ENCODE results near the gene CEP72. TPM values are rescaled to one million over a fixed set of nuclear protein-coding genes. Genes with fewer than 3 reads are reported as not detected.
"Not testable (repeated sequence)": the region's sequence is repeated elsewhere in the genome, so short reads cannot be mapped to it uniquely, and the experiment has no call there.

The CEP72 gene
- total and polyA plus RNA-seq, 4 donors = 1.3 to 5.9 (median 2.6) TPM

DNA sequence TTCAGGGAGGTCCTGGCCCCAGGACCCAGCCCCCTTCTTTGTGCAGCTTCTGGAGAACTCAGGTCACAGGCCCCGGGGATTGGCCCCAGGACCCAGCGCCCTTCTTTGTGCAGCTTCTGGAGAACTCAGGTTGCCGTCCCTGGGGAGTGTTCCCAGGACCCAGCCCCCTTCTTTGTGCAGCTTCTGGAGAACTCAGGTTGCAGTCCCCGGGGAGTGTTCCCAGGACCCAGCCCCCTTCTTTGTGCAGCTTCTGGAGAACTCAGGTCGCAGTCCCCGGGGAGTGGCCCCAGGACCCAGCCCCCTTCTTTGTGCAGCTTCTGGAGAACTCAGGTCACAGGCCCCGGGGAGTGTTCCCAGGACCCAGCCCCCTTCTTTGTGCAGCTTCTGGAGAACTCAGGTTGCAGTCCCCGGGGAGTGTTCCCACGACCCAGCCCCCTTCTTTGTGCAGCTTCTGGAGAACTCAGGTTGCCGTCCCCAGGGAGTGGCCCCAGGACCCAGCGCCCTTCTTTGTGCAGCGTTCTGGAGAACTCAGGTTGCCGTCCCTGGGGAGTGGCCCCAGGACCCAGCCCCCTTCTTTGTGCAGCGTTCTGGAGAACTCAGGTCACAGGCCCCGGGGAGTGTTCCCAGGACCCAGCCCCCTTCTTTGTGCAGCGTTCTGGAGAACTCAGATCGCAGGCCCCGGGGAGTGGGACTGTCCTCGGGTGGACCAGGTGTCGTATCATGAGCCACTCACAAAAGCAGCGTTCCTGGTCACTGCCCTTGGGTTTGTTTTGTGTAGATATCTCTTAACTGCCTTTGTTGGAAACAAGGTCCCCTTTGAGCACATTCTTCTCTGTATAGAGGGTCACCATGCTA, 16.4 kb downstream of the CEP72 start:
- DNase-seq (ENCODE audit: low spot score); H3K9ac ChIP-seq (ENCODE audit: low read depth in 1 of 2, low read length in 2 of 2); H3K4me1 ChIP-seq (ENCODE audit: control insufficient read depth in 4 of 4, insufficient read depth in 4 of 4, low read length in 3 of 4); H3K4me3 ChIP-seq (ENCODE audit: low read depth in 1 of 3, low read length in 3 of 3); H3K9me3 ChIP-seq (ENCODE audit: control insufficient read depth in 4 of 4, low read length in 3 of 4); H3K27ac ChIP-seq (ENCODE audit: low read depth in 1 of 2, low read length in 2 of 2); H3K27me3 ChIP-seq (ENCODE audit: control insufficient read depth in 4 of 4, insufficient read depth in 4 of 4, low read length in 3 of 4): not testable (repeated sequence)
- peaks cover 0 to 30% (median 2%) of the 10 kb centered on the region in 4 donors for H3K36me3 ChIP-seq (ENCODE audit: control insufficient read depth in 4 of 4, insufficient read depth in 3 of 4, low read depth in 1 of 4, low read length in 3 of 4)
- 89% methylated on average over 21 of the region's 21 CpGs for WGBS

DNA sequence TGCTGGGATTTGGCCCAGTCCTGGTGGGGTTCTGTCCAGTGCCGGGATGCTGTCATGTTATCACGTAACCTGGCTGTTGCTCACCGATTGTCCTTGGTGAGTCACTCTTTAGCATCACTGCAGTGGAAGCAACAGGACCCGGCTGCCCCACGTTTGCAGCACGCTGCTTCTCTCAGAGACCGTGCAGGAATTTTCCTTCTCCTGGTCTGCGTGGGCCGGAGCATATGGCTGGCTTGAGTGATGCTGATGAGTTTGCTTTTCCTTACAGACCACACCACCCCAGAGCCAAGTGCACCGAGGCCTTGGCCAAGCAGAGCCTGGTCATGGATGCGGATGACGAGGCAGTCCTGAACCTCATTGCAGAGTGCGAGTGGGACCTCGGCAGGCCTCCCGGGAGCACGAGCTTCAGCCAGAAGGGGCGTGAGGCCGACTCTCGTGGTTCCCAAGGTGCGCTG, 21.4 kb downstream of the CEP72 start:
- Histone ChIP-seq H3K27ac (ENCODE audit: low read depth in 1 of 2, low read length in 2 of 2) (no peak overlapping the region), H3K9ac (ENCODE audit: low read depth in 1 of 2, low read length in 2 of 2) (no peak overlapping the region), H3K9me3 (ENCODE audit: control insufficient read depth in 4 of 4, low read length in 3 of 4) (peaks cover 0 to 4% (median 0%) of the 10 kb centered on the region in 4 donors), H3K4me3 (ENCODE audit: low read depth in 1 of 3, low read length in 3 of 3) (no peak overlapping the region), H3K4me1 (ENCODE audit: control insufficient read depth in 4 of 4, insufficient read depth in 4 of 4, low read length in 3 of 4) (no peaks in the 10 kb centered on the region), H3K27me3 (ENCODE audit: control insufficient read depth in 4 of 4, insufficient read depth in 4 of 4, low read length in 3 of 4) (no peaks in the 10 kb centered on the region), H3K36me3 (ENCODE audit: control insufficient read depth in 4 of 4, insufficient read depth in 3 of 4, low read depth in 1 of 4, low read length in 3 of 4) (peaks cover 0 to 25% (median 13%) of the 10 kb centered on the region in 4 donors)
- no peak for TF ChIP-seq EGR1 (IDR thresholded peaks at IDR 0.05; ENCODE audit: low read depth in 2 of 2)
- no peak for TF ChIP-seq SP1 (IDR thresholded peaks at IDR 0.05)
- TF ChIP-seq JUND (IDR thresholded peaks at IDR 0.05) = no peak
- no peak for TF ChIP-seq FOXA2 (IDR thresholded peaks at IDR 0.05)
- TF ChIP-seq, protein P1, sequence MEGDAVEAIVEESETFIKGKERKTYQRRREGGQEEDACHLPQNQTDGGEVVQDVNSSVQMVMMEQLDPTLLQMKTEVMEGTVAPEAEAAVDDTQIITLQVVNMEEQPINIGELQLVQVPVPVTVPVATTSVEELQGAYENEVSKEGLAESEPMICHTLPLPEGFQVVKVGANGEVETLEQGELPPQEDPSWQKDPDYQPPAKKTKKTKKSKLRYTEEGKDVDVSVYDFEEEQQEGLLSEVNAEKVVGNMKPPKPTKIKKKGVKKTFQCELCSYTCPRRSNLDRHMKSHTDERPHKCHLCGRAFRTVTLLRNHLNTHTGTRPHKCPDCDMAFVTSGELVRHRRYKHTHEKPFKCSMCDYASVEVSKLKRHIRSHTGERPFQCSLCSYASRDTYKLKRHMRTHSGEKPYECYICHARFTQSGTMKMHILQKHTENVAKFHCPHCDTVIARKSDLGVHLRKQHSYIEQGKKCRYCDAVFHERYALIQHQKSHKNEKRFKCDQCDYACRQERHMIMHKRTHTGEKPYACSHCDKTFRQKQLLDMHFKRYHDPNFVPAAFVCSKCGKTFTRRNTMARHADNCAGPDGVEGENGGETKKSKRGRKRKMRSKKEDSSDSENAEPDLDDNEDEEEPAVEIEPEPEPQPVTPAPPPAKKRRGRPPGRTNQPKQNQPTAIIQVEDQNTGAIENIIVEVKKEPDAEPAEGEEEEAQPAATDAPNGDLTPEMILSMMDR (IDR thresholded peaks at IDR 0.05; ENCODE audit: low read depth, low read length, missing input control) = no peak
- TF ChIP-seq, protein P2, sequence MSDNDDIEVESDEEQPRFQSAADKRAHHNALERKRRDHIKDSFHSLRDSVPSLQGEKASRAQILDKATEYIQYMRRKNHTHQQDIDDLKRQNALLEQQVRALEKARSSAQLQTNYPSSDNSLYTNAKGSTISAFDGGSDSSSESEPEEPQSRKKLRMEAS (IDR thresholded peaks at IDR 0.05) = no peak
- TF ChIP-seq GABPA (IDR thresholded peaks at IDR 0.05 in 1 of 2, conservative IDR thresholded peaks at IDR 0.05 in 1 of 2) = no peak
- TF ChIP-seq RXRA (IDR thresholded peaks at IDR 0.05) = no peak
- TF ChIP-seq HNF4G (IDR thresholded peaks at IDR 0.05) = no peak
- no peak for TF ChIP-seq HNF4A (conservative IDR thresholded peaks at IDR 0.05)
- no peak for TF ChIP-seq YY1 (IDR thresholded peaks at IDR 0.05)
- TF ChIP-seq, protein P3, sequence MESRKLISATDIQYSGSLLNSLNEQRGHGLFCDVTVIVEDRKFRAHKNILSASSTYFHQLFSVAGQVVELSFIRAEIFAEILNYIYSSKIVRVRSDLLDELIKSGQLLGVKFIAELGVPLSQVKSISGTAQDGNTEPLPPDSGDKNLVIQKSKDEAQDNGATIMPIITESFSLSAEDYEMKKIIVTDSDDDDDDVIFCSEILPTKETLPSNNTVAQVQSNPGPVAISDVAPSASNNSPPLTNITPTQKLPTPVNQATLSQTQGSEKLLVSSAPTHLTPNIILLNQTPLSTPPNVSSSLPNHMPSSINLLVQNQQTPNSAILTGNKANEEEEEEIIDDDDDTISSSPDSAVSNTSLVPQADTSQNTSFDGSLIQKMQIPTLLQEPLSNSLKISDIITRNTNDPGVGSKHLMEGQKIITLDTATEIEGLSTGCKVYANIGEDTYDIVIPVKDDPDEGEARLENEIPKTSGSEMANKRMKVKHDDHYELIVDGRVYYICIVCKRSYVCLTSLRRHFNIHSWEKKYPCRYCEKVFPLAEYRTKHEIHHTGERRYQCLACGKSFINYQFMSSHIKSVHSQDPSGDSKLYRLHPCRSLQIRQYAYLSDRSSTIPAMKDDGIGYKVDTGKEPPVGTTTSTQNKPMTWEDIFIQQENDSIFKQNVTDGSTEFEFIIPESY (IDR thresholded peaks at IDR 0.05) = no peak
- TF ChIP-seq, protein P4, sequence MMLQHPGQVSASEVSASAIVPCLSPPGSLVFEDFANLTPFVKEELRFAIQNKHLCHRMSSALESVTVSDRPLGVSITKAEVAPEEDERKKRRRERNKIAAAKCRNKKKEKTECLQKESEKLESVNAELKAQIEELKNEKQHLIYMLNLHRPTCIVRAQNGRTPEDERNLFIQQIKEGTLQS (IDR thresholded peaks at IDR 0.05) = no peak
- WGBS = 93% methylated on average over 20 of the region's 20 CpGs
- DNase-seq (ENCODE audit: low spot score) = no peak
